Erythroblast (primary cell): ENCODE results near the gene RTN4.

ENCODE experiments used
- DNase-seq, 2 experiments: peaks; one replicate each; lab custom pipeline; 2025; lab: John Stamatoyannopoulos, UW
- GATA1 ChIP-seq: IDR thresholded peaks from 2 replicates; pipeline ENCODE4 v1.6.1; 2011; ENCODE audit warnings: low read depth, mild to moderate bottlenecking, control low read depth, low read length, moderate library complexity
- POLR2A ChIP-seq: IDR thresholded peaks from 2 replicates; pipeline ENCODE4 v1.6.1; 2011; ENCODE audit warnings: mild to moderate bottlenecking, low read length

RTN4 gene

GRCh38 chr2:54969295-54969939 lies 80.8 kb downstream of the RTN4 start:
- TF ChIP-seq GATA1 (no peak), POLR2A (no peak)
- no peak for DNase-seq

GRCh38 chr2:54968561-54969218 lies 81.6 kb downstream of the RTN4 start:
- DNase-seq, result no peak
- TF ChIP-seq GATA1 (no peak), POLR2A (no peak)

DNA sequence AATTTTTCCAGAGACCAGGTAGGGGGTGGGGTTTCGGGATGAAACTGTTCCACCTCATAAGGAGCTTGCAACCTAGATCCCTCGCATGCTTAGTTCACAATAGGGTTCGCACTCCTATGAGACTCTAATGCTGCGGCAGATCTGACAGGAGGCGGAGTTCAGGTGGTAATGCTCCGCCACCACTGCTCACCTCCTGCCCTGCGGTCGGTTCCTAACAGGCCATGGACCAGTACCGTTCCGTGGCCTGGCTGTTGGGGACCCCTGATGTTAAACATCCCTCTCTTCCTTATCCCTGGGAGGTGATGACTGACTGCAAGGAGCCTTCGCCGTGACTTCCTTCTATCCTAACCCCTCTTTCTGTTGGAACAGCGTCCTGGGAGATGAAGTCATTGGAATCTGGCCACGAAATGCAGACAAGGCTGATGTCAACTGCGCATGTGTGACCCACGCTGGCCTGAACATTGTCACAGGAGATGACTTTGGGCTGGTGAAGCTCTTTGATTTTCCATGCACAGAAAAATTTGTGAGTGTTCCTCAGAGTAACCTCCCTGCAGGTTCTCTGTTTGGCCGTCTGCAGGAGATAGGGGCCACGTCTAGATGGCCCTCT lies 82.4 kb downstream of the RTN4 start:
- TF ChIP-seq GATA1, result no peak
- TF ChIP-seq POLR2A, result no peak

DNA sequence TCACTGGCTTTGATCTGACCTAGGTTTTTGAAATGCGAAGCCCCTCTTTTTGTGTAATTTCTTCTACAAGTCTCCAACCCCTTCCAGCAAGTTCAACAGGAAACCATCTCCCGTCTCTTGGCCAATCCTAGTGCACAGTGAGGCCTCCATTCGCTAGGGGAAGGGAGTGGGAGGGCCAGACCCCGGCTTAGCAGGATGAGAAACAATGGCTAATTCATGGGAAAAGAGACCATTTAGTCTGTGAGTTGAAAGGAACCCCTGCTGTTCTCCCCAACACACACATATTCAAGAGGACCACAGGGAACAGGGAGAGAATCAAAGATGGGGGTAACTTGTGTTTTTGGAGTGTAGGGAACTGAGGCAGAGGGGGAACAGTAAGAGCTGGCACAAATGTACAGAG lies 83.0 kb downstream of the RTN4 start:
- no peak for DNase-seq
- TF ChIP-seq GATA1 (no peak), POLR2A (no peak)

More for the DNA sequence above, 82.4 kb downstream of the RTN4 start:
- DNase-seq, result no peak

GRCh38 chr2:54966837-54967236 lies 83.4 kb downstream of the RTN4 start:
- TF ChIP-seq GATA1, result no peak
- TF ChIP-seq POLR2A, result no peak
- DNase-seq, result no peak

DNA sequence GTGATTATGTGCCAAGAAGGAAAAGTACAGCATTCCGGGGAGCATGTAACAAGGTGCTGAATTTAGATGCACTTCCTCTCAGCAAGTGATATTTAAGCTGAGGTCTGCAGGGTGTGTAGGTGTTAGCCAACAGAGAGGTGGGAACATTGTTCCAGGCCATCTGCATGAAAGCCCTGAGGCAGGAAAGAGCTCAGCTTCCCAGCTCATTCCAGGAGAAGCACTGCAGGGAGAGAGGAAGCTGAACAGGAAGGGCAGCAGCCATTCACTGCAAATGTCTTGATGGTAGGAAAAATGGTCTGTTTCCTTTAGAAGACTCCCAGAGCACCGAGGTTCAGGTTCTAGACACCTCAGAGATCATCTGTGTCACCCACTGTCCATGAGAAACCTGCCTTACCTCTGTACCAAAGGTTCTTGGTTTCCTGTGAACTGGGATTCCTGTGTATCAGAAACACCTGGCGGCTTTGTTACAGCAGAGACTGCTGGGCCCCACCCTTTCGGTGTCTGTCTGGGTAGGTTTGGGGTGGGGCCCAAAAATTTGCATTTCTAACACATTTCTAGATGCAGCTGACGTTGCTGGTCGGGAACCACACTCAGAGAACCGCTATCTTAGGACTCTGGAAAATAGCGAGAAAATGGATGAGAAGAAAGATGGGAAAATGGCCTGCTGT lies 84.0 kb downstream of the RTN4 start:
- no peak for DNase-seq
- TF ChIP-seq GATA1, result no peak
- TF ChIP-seq POLR2A, result no peak

GRCh38 chr2:54965425-54965824 lies 84.8 kb downstream of the RTN4 start:
- no peak for DNase-seq
- no peak for TF ChIP-seq POLR2A
- no peak for TF ChIP-seq GATA1

DNA sequence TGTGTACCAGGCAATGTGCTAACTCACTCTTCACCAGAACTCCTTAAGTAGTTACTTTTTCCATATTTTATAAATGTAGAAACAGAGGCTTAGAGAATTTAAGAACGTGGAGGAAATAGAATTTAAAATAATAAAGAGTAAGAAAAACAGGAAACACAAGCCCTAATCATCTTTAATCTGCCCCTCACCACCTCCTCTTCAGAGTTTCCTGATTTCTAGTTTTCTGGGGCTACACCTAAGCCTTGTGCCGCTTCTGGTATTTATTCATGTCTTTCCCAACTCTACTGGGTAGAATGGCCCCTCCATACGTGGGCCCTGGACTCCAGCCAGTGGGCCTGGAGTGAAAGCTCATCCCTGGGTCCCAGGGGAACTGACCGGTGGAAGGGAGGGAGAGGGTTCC lies 85.4 kb downstream of the RTN4 start:
- no peak for DNase-seq
- TF ChIP-seq POLR2A (no peak), GATA1 (no peak)

DNA sequence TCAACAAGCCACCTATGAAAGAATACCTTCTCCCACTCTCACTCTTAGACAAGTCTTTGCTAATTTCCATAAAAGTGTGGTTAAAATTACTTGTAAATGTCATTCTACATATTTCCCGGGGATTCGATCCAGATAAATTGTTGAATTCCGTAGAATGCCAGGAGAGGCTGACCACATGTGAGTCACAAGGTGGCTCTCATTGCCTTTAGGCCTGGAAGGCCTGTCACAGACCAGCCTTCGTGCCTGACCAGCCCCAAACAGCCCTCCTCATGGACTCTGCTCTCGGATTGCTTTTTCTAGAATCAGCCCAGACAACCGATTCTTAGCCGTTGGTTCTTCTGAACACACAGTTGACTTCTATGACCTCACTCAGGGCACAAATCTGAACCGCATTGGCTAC lies 86.0 kb downstream of the RTN4 start:
- no peak for DNase-seq
- no peak for TF ChIP-seq POLR2A

DNA sequence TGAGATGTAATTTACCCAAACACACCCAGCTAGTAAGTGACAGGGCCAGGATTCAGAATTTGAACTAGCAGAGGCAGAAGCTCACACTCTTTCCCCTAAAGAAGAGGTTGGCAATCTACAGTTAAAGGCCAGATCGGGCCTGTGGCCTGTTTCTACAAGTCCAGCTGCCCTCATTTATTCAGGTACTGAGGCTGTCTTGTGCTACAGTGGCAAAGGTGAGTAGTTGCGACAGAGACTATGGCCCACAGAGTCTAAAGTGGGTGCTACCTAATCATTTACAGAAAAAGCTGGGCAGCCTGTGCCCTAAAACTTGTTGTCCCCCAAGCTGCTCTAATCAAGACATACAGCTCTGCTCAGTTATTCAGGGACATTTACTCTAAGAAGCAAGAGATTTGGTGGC lies 86.8 kb downstream of the RTN4 start:
- no peak for DNase-seq
- TF ChIP-seq POLR2A, result no peak
- TF ChIP-seq GATA1, result no peak

DNA sequence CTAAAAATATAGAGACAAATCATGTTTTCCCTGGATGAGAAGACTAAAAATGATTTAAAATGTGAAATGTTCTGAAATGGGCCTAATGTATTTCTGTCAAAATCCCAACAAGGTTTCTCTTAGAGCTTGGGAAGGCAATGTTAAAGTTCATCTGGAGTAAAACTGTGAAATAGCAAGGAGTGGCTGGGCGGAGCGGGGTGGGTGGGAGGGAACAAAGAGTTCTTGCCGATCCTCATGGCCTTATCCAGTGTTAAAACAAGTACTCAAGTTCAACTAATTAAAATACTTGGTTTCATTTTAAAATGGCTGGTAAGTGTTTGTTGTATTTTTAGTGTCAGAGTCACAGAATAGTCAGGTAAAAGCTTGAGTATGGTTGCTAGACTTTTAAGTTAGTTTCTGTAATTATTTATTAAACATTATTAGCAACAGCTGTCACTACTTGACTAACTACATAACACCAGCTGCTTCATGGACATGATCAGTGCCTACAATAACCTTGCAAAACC lies 87.3 kb downstream of the RTN4 start:
- no peak for DNase-seq
- no peak for TF ChIP-seq GATA1
- TF ChIP-seq POLR2A, result no peak

- TF ChIP-seq GATA1, result no peak
- TF ChIP-seq POLR2A, result no peak
- DNase-seq, result no peak
Measured at GRCh38 chr2:54962511-54962910, 87.7 kb downstream of the RTN4 start.

- TF ChIP-seq GATA1 (no peak), POLR2A (no peak)
- DNase-seq, result no peak
Measured at GRCh38 chr2:54960164-54960563, 90.1 kb downstream of the RTN4 start.

DNA sequence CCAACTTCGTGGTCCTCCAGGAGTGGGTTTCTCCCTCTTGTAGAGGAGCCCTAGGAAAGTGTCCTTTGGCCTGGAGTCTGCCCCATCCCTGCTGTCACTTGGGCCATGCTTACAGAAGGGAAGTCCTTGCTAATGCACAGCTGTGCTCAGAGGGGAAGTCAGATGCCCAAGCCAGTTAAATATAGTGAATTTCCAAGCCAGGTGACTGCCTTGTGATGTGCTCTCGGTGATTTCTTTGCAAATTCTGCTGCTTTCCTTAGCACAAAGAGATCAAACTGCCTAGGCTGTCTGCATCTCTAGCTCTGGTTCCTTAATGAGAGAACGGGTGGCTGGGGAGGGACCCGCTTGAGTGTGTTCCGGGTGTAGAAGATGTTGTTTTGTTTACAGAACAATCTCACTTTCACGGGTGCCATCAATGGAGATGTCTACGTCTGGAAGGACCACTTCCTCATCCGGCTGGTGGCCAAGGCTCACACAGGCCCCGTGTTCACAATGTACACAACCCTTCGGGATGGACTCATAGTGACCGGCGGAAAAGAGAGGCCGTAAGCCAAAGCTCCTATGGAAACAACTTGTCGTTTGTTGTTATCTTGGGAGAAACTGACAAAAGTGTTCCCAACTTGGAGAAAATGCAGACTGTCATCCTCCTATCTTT lies 91.4 kb downstream of the RTN4 start:
- TF ChIP-seq GATA1 (no peak), POLR2A (no peak)
- DNase-seq, result no peak
